HG03095 (cell line): ENCODE data around the gene FRMD3.

ENCODE experiments used
- ATAC-seq: cut with Tn5 transposase; IDR thresholded peaks from one replicate; pipeline ENCODE4 v1.9.1; 2021; ENCODE audit warnings: moderate library complexity; ENCODE audit not compliant: unreplicated experiment

Gene FRMD3

DNA sequence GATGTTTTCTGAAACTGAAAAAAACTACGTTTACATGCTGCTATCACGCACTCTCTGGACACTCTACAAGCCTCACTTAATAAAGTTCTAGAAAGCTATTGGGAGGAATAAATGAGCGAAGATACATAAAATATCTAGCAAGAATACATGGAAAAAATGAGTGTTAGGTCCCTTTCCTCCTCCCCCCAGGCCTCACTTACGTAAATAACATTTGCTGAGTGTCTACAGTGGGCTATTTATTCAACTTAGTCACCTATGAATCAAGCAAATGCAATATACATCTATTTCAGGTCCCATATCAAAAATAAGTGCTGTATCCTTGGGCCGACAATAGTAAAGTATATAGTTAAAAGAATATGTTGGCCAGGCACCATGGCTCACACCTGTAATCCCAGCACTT, 62.5 kb downstream of the FRMD3 start:
- ATAC-seq = no peak

DNA sequence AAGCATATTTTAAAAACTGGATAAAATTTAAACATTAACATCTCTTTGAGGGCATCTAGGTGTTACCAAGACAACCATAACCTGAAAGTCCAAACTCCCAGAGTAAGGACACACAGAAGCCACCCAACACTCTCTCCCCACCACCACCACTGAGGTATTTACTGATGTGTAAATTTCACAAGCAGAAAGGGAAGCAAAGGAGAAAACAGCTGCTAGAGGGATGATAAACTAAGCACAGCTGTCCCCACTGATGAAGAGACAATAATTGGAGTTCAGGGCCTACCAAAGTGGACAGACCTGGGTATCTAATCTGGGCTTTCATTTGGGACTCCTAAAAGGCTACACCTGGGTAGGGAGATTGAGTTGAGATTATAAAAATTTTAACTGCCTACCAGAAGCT, 63.6 kb downstream of the FRMD3 start:
- ATAC-seq = no peak

- ATAC-seq = peak; percentile 94
These were observed 64.7 kb downstream of the FRMD3 start for GRCh38 chr9:83473488-83473971.

GRCh38 chr9:83472764-83473163, 65.4 kb downstream of the FRMD3 start:
- no peak for ATAC-seq

GRCh38 chr9:83472221-83472665, 66.0 kb downstream of the FRMD3 start:
- ATAC-seq = no peak

GRCh38 chr9:83471241-83471640, 67.0 kb downstream of the FRMD3 start:
- ATAC-seq = no peak

- no peak for ATAC-seq
These were observed 68.5 kb downstream of the FRMD3 start for GRCh38 chr9:83469722-83470121.

DNA sequence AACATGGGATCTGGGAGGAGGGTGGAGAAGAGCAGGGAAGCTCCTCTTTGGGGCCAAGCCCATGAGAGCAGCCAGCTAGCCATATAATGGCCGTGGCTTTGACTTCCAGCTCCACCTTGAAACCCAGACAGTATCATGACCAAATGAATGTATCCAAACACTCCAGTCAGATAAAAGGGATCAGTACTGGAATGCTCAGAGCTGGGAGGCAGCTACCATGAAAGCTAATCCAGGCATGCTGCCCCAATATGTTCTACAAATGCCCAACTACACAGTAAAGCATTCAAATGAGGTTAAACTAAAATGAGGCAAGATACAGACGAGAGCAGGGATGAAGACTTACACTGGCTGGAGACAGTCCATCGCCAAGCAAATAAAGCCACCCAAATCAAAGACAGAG, 69.4 kb downstream of the FRMD3 start:
- no peak for ATAC-seq

DNA sequence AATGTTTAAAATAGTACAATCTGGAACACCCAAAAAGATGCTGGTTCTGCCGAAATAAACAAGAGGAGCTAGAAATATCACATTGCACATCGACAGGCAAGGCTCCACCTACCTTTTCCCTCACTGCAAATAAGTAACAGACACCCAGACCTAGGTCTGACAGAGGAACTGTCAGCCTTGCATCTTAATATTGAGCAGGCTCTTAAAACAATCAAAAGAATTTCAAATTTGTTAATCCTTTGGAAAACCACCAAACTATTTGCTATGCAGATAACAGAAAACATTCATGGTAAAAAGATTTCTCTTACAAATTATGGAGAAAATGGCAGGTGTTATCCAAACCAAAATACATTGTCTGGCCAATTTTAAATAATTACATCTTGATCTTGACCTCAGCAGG, 71.3 kb downstream of the FRMD3 start:
- no peak for ATAC-seq

DNA sequence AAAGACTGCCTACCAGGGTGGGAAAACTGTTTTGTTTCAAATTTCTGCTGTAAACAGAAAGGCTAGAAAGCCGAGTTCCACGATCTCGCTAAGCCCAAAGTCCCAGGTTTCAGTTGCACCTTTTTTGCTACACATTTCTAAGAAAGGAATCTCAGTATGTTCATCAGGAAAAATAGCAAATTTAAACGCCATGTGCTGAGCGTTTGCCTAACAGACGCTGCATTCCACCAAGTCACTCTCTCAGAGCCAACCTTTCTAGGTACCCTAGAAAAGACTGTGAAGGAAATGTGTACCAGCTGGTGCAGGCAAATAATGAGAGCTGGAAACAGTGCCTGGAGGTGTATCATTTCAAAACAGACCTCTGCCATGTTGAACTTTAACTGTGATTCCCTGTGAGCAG, 71.8 kb downstream of the FRMD3 start:
- no peak for ATAC-seq

- ATAC-seq = no peak
These were observed 78.4 kb downstream of the FRMD3 start for GRCh38 chr9:83459830-83460229.

DNA sequence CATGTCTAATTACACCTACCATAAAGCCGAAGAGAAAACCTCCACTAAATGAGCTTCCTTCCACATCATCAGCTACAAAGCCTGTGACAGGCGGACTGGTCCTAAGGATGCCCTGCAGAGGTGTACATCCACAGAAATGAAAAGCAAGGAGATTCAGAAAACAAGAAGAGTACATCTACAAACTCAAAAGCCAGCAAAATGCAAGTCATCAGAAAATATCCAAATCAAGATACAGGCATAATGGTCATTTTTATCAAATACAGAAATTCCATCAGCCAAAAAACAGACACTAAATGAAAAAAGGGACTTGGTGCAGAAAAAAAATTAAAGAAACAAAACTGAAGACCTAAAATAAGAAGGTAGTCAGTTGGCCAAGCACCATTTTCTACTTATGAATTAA, 79.7 kb downstream of the FRMD3 start:
- ATAC-seq = no peak

DNA sequence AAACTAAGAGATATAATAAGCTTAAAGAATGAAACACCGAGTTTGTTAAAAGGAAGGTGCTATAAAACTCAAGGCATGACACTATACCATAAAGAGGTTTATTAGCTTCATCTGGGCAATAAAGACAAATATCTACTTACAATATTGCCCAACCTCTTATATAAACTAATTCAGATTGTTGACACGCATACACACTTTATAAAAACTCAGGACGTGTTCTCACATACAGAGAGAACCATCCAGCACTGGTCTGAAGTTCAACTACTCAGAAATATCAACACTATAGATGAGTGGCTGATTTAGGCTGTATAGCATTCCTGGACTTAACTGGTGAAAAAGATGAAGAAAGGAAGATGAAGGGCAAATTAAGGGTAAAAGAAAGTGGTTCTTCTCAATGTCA, 81.2 kb downstream of the FRMD3 start:
- ATAC-seq = no peak

- ATAC-seq = no peak
These were observed 82.0 kb downstream of the FRMD3 start for GRCh38 chr9:83456226-83456625.

DNA sequence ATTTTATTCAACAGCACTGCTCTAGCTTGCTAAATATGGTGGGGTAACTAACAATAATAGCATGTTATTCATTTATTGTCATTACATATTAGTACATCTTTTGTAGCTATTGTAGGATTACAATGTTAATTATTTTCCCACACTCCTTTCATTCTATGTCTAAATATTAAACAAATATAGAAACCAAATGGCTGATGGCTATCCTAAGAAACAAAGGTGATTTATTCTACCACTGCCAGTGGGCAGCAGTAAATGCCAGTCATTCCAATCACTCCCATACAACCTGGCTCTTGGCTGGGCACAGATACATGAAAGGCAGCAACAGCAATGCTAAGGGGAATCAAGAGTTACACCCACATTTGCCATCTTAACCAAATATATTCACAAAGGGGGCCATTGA, 84.1 kb downstream of the FRMD3 start:
- ATAC-seq = no peak

GRCh38 chr9:83451308-83451707, 86.9 kb downstream of the FRMD3 start:
- ATAC-seq = no peak

DNA sequence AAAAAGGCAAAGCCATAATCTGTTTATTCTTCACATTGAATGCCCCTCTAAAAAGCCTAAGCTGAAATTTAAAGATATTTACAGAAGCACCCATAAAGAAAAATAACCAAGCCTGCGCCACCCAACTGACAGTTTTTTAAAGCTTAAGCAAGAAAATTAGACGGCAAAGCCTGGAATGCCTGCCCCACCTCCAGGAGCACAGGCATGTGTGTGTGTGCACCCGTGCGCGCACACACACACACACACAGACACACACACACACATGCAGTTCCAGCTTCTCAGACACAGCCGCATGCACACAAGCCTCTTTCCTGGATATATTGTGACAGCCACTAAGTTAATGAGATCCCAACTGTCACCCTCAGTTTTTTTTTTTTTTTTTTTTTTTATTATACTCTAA, 88.2 kb downstream of the FRMD3 start:
- ATAC-seq = no peak

DNA sequence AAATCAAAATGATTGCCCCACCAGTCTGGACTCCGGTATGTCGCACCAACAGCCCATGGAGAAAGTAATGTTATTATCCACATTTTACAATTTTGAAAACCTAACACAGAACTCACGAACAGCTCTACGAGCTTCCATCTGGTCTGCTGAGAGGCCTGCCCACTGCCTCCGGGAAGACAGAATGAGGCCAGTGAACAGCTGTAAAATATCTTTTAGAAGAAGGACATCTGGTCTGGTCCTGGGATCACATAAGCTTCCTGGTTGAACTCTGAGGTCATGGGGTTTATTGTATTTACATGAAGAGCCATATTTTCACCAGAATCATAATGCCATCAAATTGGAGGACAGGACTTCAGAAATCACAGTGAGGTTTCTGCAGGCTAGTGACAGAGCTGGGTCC, 89.0 kb downstream of the FRMD3 start:
- ATAC-seq = no peak

GRCh38 chr9:83448626-83449025, 89.6 kb downstream of the FRMD3 start:
- no peak for ATAC-seq

DNA sequence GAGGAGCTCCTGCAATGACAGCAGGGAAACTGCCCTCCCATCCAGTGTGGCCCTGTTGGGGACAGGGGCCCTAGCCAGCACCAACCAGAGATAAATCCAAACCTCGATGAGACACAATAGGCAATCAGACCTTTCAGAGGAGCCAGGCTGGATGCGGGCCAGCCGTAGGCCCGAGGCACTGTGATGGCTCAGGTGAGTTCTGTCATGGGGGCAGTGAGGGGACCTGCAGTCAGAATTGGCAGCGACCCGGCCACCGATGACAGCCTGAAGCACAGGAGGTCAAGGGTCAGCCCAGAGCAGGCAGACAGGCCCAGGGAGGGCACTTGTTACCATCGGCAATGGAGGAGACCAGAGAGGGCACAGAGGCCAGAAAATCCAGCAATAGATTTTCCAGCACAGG, 90.8 kb downstream of the FRMD3 start:
- no peak for ATAC-seq

- no peak for ATAC-seq
These were observed 92.4 kb downstream of the FRMD3 start for GRCh38 chr9:83445703-83446265.

- no peak for ATAC-seq
These were observed 94.1 kb downstream of the FRMD3 start for GRCh38 chr9:83444110-83444509.

- no peak for ATAC-seq
These were observed 96.8 kb downstream of the FRMD3 start for GRCh38 chr9:83441390-83441789.
